Activated CD4-positive, alpha-beta T cell treated with anti-CD3 and anti-CD28 coated beads for 36 hours (primary cell): ENCODE measurements around the gene TRIP13. TPM values are rescaled to one million over a fixed set of nuclear protein-coding genes. Genes with fewer than 3 reads are reported as not detected.
A peak's percentile ranks its signal among the peaks of the same experiment; 100 is the strongest.

ENCODE experiments used
- ATAC-seq: fragments of 200-7000 bp; cut with Tn5 transposase; one replicate; pipeline ENCODE4 v1.10.0; 2021; ENCODE audit warnings: mild to moderate bottlenecking, moderate library complexity
- CTCF ChIA-PET: fragments of 350-600 bp; sonication (Branson Sonifier 250); formaldehyde crosslinking; loops from one replicate; lab custom pipeline; 2021; ENCODE audit warnings: antibody characterized with exemption; lab: Charles Lee
- POLR2A ChIA-PET: fragments of 350-600 bp; sonication (Branson Sonifier 250); formaldehyde crosslinking; loops from one replicate; lab custom pipeline; 2021; ENCODE audit warnings: antibody characterized with exemption, inconsistent platforms; lab: Charles Lee
- DNase-seq: peaks from one replicate; pipeline ENCODE4 v3.0.0-alpha.2; 2020
- H3K27ac Mint-ChIP-seq: one replicate; pipeline ENCODE4 v1.8.0; 2021; ENCODE audit warnings: mixed read lengths
- H3K27me3 Mint-ChIP-seq: one replicate; pipeline ENCODE4 v1.8.0; 2021; ENCODE audit warnings: mixed read lengths
- H3K36me3 Mint-ChIP-seq: one replicate; pipeline ENCODE4 v1.8.0; 2021; ENCODE audit warnings: low read depth, mixed read lengths
- H3K4me1 Mint-ChIP-seq: one replicate; pipeline ENCODE4 v1.8.0; 2021; ENCODE audit warnings: mixed read lengths
- H3K4me3 Mint-ChIP-seq: one replicate; pipeline ENCODE4 v1.8.0; 2021; ENCODE audit warnings: mild to moderate bottlenecking, moderate library complexity, mixed read lengths
- H3K9me3 Mint-ChIP-seq: one replicate; pipeline ENCODE4 v1.8.0; 2021; ENCODE audit warnings: low read depth, mixed read lengths
- intact Hi-C, 2 experiments: fragments of 100-400 bp; cut with DNase I in 1 of 2; cut with micrococcal nuclease in 1 of 2; formaldehyde crosslinking; loops; one replicate each; pipeline versions ENCODE4 v1.14.2 to v1.15.1; 2022 to 2024; cut with DNase I, micrococcal nuclease
- total RNA-seq, 2 experiments: library from RNA; stranded (reverse); gene quantifications; one replicate each; pipeline ENCODE4 v1.2.3, GENCODE V29; 2021

Gene TRIP13
- total RNA-seq, 2 experiments from 2014 or later, result 34.4 to 34.7 TPM

- Mint-ChIP-seq H3K4me3 (no peak overlapping the region), H3K4me1 (peaks cover 26% of the 10 kb centered on the region), H3K27me3 (peaks cover 26% of the 10 kb centered on the region), H3K27ac (no peak overlapping the region), H3K9me3 (no peaks in the 10 kb centered on the region), H3K36me3 (no peaks in the 10 kb centered on the region)
- DNase-seq (no peak), ATAC-seq (no peak)
- intact Hi-C loops, result loop anchor here in 1 of 2 experiments (10.0 kb wide), 1 partner anchor 51 kb away; the partner anchor contains the start of gene NKD2
- CTCF ChIA-PET, result interaction anchor here (0.6 to 2.1 kb wide), 3 partner anchors 56 to 691 kb away, joined by 3 to 6 read pairs (median 3); no protein-coding TSS in a partner anchor
- POLR2A ChIA-PET, result no interaction called here
Observed at GRCh38 chr5:953535-954449, 61.1 kb downstream of the TRIP13 start.

- Mint-ChIP-seq H3K4me3 (no peak overlapping the region), H3K4me1 (peaks cover 26% of the 10 kb centered on the region), H3K27me3 (peaks cover 19% of the 10 kb centered on the region), H3K27ac (no peak overlapping the region), H3K9me3 (no peaks in the 10 kb centered on the region), H3K36me3 (no peaks in the 10 kb centered on the region)
- ChIA-PET CTCF (interaction anchor here (0.9 to 1.1 kb wide), 2 partner anchors 41 to 46 kb away, joined by 4 read pairs; no protein-coding TSS in a partner anchor), POLR2A (no interaction called here)
- DNase-seq (no peak), ATAC-seq (no peak)
- intact Hi-C loops, result loop anchor here in 1 of 2 experiments (10.0 kb wide), 1 partner anchor 49 kb away; the partner anchor contains the start of gene NKD2
Observed at GRCh38 chr5:955886-956761, 63.4 kb downstream of the TRIP13 start.

- CTCF ChIA-PET, result interaction anchor here (0.6 to 1.1 kb wide), 5 partner anchors 23 to 280 kb away, joined by 3 to 6 read pairs (median 4); no protein-coding TSS in a partner anchor
- intact Hi-C loops, result loop anchor here (1.0 to 10.0 kb wide), 2 partner anchors 45 to 48 kb away; partner anchors contain the start of gene NKD2 (in 1 of the 2)
Observed at GRCh38 chr5:956941-957747, 64.5 kb downstream of the TRIP13 start.

GRCh38 chr5:957748-958485, 65.2 kb downstream of the TRIP13 start:
- peak overlapping the region; percentile 49 for H3K27ac Mint-ChIP-seq
- CTCF ChIA-PET, result interaction anchor here (0.6 to 1.1 kb wide), 5 partner anchors 8 to 281 kb away, joined by 3 to 6 read pairs (median 3); no protein-coding TSS in a partner anchor
- ATAC-seq (no peak), DNase-seq (no peak)
- POLR2A ChIA-PET, result no interaction called here
- intact Hi-C loops, result loop anchor here (1.0 to 10.0 kb wide), 2 partner anchors 46 to 47 kb away; partner anchors contain the start of gene NKD2 (in 1 of the 2)
- peaks cover 19% of the 10 kb centered on the region for H3K27me3 Mint-ChIP-seq
- no peaks in the 10 kb centered on the region for H3K9me3 Mint-ChIP-seq
- no peak overlapping the region for H3K4me3 Mint-ChIP-seq
- no peaks in the 10 kb centered on the region for H3K36me3 Mint-ChIP-seq
- peaks cover 26% of the 10 kb centered on the region for H3K4me1 Mint-ChIP-seq

More at GRCh38 chr5:956941-957747, 64.5 kb downstream of the TRIP13 start:
- H3K36me3 Mint-ChIP-seq, result no peaks in the 10 kb centered on the region
- DNase-seq (peak; percentile 78), ATAC-seq (peak; percentile 86)
- H3K27me3 Mint-ChIP-seq, result peaks cover 19% of the 10 kb centered on the region
- H3K4me3 Mint-ChIP-seq, result no peak overlapping the region
- peaks cover 26% of the 10 kb centered on the region for H3K4me1 Mint-ChIP-seq
- POLR2A ChIA-PET, result no interaction called here
- no peaks in the 10 kb centered on the region for H3K9me3 Mint-ChIP-seq
- H3K27ac Mint-ChIP-seq, result peak overlapping the region; percentile 49

GRCh38 chr5:958701-959571, 66.3 kb downstream of the TRIP13 start:
- peaks cover 17% of the 10 kb centered on the region for H3K27me3 Mint-ChIP-seq
- H3K36me3 Mint-ChIP-seq, result no peaks in the 10 kb centered on the region
- ChIA-PET POLR2A (no interaction called here), CTCF (interaction anchor here (1.1 kb wide), 1 partner anchor 9 kb away, joined by 3 read pairs; no protein-coding TSS in a partner anchor)
- peaks cover 36% of the 10 kb centered on the region for H3K4me1 Mint-ChIP-seq
- no peaks in the 10 kb centered on the region for H3K9me3 Mint-ChIP-seq
- intact Hi-C loops, result loop anchor here in 1 of 2 experiments (10.0 kb wide), 1 partner anchor 46 kb away; the partner anchor contains the start of gene NKD2
- no peak overlapping the region for H3K4me3 Mint-ChIP-seq
- ATAC-seq (no peak), DNase-seq (no peak)
- no peak overlapping the region for H3K27ac Mint-ChIP-seq

- peaks cover 45% of the 10 kb centered on the region for H3K4me1 Mint-ChIP-seq
- intact Hi-C loops, result loop anchor here in 1 of 2 experiments (10.0 kb wide), 1 partner anchor 45 kb away; the partner anchor contains the start of gene NKD2
- ChIA-PET CTCF (no interaction called here), POLR2A (no interaction called here)
- ATAC-seq (no peak), DNase-seq (no peak)
- H3K27ac Mint-ChIP-seq, result no peak overlapping the region
- no peaks in the 10 kb centered on the region for H3K36me3 Mint-ChIP-seq
- no peak overlapping the region for H3K4me3 Mint-ChIP-seq
- H3K27me3 Mint-ChIP-seq, result peaks cover 15% of the 10 kb centered on the region
- no peaks in the 10 kb centered on the region for H3K9me3 Mint-ChIP-seq
Observed at GRCh38 chr5:959581-960531, 67.2 kb downstream of the TRIP13 start.

GRCh38 chr5:960551-960950, 67.9 kb downstream of the TRIP13 start:
- Mint-ChIP-seq H3K4me3 (no peak overlapping the region), H3K27me3 (peaks cover 15% of the 10 kb centered on the region), H3K4me1 (peaks cover 40% of the 10 kb centered on the region), H3K36me3 (no peaks in the 10 kb centered on the region), H3K27ac (no peak overlapping the region), H3K9me3 (no peaks in the 10 kb centered on the region)
- ATAC-seq (no peak), DNase-seq (no peak)
- intact Hi-C loops, result no loop called here
- POLR2A ChIA-PET, result no interaction called here
- CTCF ChIA-PET, result no interaction called here

GRCh38 chr5:961002-961710, 68.5 kb downstream of the TRIP13 start:
- Mint-ChIP-seq H3K36me3 (no peaks in the 10 kb centered on the region), H3K4me1 (peaks cover 37% of the 10 kb centered on the region), H3K27ac (no peak overlapping the region), H3K27me3 (peaks cover 13% of the 10 kb centered on the region), H3K9me3 (no peaks in the 10 kb centered on the region), H3K4me3 (no peak overlapping the region)
- ChIA-PET POLR2A (no interaction called here), CTCF (no interaction called here)
- DNase-seq (no peak), ATAC-seq (no peak)
- intact Hi-C loops, result no loop called here
